HG03064 (cell line): Measurements from ENCODE around the gene PSRC1.

ENCODE experiments used
- ATAC-seq: cut with Tn5 transposase; IDR thresholded peaks from one replicate; pipeline ENCODE4 v1.9.1; 2021; ENCODE audit warnings: low read depth; ENCODE audit not compliant: unreplicated experiment

Gene PSRC1

DNA sequence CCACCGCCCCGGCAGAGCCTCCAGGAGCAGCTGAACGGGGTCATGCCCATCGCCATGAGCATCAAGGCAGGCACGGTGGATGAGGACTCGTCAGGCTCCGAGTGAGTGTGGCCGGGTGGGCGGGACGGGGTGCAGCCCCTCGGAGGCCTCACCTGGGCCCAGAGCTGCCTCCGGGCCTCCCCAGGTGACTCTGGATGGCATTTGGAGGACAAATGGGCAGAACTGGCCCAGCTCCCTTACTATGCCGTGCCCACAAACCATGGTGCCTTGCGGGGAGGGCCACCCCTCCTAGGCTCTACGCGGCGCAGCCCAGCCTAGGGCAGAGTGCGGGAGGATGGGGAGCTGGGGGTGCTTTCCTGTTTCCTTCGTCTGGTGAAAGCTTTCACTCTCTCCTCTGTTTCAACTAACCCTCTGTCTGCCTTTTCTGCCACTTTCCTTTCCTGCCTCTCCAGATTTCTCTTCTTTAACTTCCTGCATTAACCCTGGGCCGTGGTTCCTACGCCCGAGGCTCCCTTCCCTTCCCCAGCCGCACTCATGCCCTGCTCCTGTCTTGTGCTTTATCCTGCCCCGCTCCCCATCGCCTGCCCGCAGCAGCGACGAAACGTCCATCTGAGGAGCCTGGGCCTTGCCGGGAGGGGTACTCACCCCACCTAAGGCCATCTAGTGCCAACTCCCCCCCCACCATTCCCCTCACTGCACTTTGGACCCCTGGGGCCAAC lies 9.2 kb downstream of the PSRC1 start:
- no peak for ATAC-seq

DNA sequence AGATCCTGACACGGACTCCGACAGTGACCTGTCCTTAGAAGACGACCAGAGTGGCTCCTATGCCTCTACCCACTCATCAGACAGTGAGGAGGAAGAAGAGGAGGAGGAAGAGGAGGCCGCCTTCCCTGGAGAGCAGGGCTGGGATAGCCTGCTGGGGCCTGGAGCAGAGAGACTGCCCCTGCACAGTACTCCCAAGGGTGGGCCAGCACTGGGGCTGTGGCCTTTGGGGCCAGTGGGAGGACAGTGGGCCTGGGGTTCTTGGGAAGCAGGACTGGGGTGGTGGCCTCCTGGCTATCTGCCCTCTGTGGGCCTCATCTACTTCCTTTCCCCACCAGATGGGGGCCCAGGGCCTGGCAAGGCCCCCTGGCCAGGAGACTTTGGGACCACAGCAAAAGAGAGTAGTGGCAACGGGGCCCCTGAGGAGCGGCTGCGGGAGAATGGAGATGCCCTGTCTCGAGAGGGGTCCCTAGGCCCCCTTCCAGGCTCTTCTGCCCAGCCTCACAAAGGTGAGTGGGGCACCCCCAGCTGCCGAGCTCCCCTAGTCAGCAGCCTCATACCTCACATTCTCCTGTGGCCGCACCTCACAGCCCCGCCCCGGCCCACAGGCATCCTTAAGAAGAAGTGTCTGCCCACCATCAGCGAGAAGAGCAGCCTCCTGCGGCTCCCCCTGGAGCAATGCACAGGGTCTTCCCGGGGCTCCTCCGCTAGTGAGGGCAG lies 10.0 kb downstream of the PSRC1 start:
- ATAC-seq, result no peak

DNA sequence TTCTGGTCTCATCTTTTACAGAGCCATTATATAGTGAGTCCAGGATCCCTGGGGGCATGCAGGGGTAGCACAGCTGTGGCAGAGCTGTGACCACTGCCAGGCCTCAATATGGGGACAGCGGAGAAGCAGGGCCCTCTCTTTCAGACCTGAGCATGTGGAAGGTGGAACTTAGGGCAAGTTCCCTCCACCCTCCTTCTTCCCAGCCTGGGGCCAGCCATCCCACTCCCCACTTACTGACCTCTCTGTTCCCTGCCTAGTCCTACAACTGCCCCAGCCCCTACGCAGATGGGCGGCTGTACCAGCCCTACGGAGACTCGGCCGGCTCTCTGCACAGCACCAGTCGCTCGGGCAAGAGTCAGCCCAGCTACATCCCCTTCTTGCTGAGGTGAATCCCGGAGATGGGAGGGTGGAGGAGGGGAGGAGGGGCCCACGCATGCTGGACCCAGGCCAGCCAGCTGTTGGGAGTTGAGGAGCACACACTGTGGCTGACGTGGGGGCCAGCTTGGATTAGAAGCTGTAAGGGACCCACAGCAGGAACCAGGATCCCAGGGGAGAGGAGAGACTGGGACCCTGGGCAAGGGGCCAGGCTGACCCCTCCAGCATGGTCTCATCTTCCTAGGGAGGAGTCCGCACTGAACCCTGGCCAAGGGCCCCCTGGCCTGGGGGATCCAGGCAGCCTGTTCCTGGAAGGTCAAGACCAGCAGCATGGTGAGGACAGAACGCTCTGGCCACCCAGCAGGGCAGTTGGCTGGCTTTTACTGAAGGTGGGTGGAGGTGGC lies 10.7 kb downstream of the PSRC1 start:
- no peak for ATAC-seq

DNA sequence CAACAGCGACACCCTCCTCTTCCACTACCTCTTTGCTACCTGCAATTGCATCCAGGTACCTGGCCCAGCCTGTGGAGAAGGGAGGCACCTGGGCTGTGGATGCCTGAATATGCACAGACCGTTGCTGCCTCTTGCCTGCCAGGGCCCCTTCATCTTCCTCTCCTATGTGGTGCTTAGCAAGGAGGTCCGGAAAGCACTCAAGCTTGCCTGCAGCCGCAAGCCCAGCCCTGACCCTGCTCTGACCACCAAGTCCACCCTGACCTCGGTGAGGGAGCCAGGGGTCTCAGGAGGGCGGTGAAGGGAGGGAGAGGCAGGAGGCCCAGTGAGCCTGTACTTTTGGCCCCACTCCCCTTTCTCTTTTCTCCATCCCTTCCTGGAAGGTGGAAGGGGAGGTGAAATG lies 11.5 kb downstream of the PSRC1 start:
- no peak for ATAC-seq

- ATAC-seq, result no peak
Measured at GRCh38 chr1:109270623-109271317, 12.2 kb downstream of the PSRC1 start.

DNA sequence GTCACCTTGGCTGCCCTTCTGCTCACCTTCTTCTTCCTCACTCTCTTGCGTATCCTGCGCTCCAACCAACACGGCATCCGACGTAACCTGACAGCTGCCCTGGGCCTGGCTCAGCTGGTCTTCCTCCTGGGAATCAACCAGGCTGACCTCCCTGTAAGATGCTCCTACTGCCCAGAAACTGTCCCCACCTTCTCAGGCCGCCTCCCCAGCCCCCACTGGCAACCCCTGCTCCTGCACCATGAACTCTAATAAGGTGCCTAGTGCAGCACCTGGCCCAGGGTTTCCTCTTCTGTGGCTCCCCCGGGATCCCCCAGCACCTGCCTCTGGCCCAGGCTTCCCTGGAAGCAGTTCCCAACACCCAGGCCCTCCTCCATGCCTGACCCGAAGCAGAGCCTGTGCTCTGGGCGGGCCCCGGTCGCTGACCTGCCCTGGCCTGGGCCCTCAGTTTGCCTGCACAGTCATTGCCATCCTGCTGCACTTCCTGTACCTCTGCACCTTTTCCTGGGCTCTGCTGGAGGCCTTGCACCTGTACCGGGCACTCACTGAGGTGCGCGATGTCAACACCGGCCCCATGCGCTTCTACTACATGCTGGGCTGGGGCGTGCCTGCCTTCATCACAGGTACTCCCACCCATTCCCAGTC lies 12.8 kb downstream of the PSRC1 start:
- ATAC-seq, result no peak

- no peak for ATAC-seq
Measured at GRCh38 chr1:109269212-109269980, 13.5 kb downstream of the PSRC1 start.

GRCh38 chr1:109268431-109269211 lies 14.3 kb downstream of the PSRC1 start:
- ATAC-seq, result no peak

- no peak for ATAC-seq
Measured at GRCh38 chr1:109267743-109268300, 15.1 kb downstream of the PSRC1 start.

- ATAC-seq, result no peak
Measured at GRCh38 chr1:109266965-109267364, 16.0 kb downstream of the PSRC1 start.

GRCh38 chr1:109265741-109266330 lies 17.1 kb downstream of the PSRC1 start:
- no peak for ATAC-seq

DNA sequence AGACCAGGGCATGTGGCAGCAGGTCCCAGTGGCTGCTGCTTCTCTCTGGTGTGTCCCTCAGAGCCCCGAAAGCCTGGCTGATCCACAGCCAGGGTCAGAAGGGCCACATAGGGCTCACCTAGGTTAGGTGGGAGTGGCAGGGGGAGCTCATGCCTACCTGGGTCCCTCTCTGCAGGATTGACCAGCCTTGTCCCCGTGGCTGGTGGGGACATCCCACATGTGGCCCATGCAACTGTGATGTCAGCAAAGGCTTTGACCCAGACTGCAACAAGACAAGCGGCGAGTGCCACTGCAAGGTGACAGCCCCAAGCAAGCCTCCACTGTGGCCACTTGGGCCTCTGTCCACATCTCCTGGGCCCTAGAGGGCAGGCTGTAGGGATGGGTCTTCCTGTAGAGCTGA lies 17.9 kb downstream of the PSRC1 start:
- no peak for ATAC-seq

DNA sequence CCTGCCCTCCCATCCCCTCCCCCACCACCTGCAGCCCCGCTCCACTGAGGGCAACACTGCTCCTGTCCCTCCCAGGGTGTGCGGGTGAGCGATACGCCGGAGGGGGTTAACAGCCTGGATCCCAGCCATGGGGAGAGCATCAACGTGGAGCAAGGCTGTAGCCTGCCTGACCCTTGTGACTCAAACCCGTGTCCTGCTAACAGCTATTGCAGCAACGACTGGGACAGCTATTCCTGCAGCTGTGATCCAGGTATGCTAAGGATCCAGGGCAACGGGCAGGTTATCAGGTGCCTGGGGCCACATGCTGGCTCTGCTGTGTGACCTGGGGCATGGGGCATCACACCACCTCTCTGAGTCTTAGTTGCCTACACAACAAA lies 18.6 kb downstream of the PSRC1 start:
- no peak for ATAC-seq

DNA sequence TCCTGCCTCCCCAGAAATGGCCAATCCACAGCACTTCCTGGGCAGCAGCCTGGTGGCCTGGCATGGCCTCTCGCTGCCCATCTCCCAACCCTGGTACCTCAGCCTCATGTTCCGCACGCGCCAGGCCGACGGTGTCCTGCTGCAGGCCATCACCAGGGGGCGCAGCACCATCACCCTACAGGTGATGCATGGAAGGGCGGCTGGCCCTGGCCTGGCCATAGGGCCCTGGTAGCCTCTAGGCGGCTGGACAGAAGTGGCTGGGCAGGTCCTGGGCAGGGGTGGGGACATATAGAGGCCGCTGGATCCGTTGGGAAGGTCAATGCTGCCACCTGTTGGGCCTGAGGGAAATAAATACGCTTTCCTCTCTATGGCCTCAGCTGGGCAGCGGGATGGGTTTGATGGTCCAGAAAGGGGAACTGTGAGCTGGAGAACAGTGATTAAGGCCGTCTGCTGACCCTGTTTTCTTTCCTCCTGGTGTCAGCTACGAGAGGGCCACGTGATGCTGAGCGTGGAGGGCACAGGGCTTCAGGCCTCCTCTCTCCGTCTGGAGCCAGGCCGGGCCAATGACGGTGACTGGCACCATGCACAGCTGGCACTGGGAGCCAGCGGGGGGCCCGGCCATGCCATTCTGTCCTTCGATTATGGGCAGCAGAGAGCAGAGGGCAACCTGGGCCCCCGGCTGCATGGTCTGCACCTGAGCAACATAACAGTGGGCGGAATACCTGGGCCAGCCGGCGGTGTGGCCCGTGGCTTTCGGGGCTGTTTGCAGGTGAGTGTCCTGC lies 19.2 kb downstream of the PSRC1 start:
- peak; percentile 58 for ATAC-seq

DNA sequence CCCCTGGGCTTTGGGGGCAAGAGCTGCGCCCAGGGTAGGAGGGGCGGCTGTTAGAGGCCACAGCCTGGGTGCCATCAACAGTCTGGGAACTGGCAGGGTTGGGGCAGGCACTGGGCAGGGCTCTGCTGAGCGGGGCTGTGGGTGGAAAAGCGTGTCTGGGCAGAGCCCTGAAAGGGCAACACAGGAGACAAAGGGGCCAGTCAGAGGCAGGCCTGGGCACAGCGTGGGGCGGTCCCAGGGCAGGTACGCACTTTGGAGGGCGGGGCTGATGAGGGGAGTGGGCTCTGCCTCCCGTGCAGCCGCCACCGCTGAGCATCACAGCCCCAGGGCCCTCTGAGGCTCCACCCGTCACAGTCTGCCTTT lies 19.7 kb downstream of the PSRC1 start:
- ATAC-seq, result no peak

- ATAC-seq, result no peak
Measured at GRCh38 chr1:109262231-109263055, 20.5 kb downstream of the PSRC1 start.

DNA sequence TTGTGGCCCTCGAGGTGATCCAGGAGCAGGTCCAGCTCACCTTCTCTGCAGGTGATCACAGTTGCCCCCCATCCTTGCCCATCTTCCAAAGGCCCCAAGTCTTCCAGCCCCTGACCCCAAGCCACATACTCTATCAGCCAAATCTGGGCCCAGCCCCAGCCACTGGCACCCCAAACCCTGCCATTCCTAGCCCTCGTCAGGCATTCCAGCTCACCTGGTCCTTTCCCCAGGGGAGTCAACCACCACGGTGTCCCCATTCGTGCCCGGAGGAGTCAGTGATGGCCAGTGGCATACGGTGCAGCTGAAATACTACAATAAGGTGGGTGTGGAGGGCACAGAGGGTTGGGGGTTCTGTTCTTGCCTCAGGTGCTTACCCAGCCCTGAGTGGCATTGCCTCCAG lies 21.4 kb downstream of the PSRC1 start:
- ATAC-seq, result no peak
